NK-92 (cell line): Measurements from ENCODE around the gene NOTCH3.

ENCODE experiments used
- DNase-seq: peaks from one replicate; lab custom pipeline; 2025; ENCODE audit not compliant: unreplicated experiment; lab: John Stamatoyannopoulos, UW

The NOTCH3 gene

DNA sequence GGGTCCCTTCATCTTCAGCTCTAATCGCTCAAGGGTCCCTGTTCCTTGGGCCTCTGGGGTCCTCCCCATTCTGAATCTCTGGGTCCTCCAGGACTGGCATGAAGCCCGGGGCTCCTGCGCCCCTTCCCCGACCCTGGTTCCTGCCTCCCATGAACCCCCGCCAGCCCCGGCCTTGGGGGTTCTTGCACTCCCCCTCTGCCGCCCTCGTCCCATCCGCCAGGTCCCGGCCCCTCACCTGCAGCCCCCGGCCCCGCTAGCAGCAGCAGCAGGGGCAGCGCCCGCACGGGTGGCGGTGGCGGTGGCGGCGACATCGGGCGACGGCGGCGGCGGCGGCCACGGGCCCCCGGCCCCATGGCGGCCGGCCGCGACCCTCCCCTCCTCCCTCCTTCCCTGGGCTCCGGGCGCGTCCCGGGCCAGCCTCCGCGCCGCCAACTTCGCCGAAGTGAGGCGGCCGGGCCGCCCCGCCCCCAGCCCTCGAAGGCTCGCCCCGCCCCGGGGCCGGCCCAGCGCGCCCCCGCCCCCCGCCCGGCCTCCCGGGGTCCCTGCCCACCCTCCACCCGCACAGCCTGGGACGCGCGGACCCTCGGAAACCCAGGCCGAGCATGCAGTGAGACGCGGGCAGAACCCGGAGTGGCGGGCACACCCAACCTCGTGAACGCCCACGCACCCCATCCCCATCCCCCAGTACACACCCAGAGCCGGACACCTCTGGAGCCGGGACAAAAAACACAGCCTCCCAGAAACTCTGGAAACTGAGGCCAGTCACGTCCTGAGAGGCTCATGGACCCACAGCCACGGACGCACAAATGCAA is at the start of gene NOTCH3:
NOTCH3 (minus strand) TSS at position 443 of the 812 bp plus-strand sequence; CDS start at position 353, 90 bp downstream.
- DNase-seq = no peak

DNA sequence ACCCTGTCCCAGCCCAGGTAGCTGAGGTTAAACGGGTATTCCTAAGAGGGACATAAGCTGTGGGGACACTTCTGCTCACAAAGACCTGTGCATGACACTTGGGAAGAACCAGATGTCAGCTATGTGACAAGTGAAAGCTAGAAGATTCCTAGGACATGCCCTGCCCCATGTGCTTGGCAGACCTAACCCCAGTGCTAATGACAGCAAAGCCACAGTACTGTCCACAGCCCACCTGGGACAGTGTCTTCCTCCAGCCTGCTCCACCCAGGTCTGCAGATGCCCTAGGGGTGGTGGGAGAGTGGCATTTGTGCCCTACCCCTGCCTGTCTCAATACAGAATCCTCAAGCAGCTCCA is 49.8 kb upstream of the NOTCH3 start:
- no peak for DNase-seq

DNA sequence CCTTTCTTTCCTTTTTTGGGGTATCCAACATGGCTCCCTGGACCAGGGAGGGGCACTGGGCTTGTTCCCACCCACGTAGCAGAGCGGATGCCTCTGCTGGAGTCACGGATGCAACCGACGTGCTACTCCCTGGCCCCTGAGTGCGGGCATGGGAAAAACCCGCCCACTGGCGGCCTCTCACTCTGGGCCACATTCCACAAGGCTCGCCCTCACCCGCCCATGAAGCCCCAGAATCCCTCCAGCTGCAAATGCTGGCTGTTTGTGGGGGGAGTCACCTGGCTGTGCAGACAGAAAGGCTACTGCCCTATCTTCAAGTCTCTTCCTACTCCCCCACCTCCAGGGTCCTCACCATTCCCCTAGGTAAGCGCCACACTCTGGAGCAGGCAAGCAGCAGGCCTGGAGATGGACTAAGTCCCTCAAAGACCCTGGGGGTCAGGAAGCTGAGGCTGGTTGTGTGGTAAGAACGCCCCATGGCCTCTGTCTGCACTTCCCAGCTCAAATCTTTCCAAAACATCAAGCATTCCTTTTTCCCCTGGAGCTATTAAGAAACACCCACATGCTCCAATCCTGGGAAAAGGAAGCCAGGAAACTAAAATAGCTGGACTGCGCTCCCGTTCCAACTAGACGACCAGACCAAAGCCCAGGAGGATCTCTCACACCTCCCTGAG is 49.3 kb upstream of the NOTCH3 start:
- DNase-seq = no peak

DNA sequence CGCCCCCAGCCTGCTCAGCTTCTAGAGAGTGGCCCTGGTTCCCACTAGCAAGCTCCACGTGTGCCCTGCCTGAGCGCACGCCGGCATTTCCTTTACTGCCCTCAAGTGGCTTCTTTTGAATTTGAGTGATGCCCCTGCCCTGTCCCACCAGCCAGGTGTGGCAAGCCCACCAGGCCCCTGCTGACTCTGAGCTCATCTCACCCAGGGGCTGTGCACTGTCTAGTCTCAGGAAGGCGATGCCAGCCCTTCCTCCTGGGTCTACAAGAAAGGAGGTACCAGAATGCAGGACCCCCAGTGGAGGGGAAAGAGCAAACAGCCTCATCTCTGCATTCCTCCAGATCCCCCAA is 48.7 kb upstream of the NOTCH3 start:
- DNase-seq = no peak

DNA sequence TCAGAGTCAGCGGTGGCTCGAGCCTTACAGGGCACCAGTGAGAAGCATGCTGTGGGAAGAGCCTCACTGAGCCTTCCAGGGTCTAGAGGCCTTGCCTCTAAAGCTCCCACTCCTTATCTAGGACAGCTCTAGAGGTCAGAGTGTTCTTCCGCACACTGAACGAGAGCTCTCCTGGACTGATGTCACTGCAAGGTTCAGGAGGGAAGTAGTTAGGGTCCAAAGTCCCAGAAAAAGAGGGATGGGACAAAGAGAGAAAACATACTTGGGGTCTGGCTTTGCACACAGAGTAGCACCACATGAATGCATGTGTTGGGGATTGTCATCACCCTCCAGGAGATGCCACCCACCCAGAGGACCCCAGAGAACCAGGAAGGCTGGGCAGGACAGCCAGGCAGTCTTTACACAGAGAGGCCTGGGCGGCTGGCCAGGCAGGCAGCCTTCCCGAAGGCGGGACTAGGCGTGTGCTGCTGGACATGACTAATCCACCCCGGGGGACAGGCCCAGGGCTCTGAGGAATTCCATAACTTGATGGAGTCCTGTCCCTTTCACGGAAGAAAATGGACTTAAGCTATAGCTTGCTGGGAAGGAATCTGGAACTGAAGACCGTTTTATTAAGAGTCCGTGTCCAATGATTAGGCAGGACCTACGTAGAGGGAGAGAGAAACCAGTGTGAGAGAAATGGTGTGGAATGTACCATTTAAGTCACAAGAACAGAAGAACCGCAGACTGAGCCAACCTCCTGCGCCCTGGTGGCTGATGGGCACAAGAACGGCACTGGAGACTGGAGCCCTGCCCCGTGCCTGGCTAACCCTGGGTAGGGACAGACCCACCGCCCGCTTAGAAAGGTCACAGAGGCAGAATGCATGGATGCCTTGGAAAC is 48.1 kb upstream of the NOTCH3 start:
- no peak for DNase-seq

DNA sequence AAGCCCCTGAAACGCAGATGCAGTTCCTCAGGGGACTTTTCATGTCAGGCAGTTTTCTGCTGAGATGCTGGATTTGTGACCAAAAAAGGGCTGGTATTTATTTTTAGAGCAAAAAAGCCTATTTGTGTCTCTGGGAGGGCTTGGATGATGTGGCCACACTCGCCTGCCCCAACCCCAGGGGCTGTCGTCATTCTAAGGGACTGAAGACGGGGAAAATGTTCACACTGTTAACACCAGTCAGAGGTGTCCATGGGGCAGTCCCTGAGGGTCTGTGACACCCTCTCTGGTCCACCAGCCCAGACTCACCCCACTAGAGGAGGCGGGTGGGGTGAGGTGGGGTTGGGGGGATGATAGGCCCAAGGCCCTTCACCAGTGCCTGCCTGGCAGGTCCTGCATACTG is 47.3 kb upstream of the NOTCH3 start:
- DNase-seq = no peak

DNA sequence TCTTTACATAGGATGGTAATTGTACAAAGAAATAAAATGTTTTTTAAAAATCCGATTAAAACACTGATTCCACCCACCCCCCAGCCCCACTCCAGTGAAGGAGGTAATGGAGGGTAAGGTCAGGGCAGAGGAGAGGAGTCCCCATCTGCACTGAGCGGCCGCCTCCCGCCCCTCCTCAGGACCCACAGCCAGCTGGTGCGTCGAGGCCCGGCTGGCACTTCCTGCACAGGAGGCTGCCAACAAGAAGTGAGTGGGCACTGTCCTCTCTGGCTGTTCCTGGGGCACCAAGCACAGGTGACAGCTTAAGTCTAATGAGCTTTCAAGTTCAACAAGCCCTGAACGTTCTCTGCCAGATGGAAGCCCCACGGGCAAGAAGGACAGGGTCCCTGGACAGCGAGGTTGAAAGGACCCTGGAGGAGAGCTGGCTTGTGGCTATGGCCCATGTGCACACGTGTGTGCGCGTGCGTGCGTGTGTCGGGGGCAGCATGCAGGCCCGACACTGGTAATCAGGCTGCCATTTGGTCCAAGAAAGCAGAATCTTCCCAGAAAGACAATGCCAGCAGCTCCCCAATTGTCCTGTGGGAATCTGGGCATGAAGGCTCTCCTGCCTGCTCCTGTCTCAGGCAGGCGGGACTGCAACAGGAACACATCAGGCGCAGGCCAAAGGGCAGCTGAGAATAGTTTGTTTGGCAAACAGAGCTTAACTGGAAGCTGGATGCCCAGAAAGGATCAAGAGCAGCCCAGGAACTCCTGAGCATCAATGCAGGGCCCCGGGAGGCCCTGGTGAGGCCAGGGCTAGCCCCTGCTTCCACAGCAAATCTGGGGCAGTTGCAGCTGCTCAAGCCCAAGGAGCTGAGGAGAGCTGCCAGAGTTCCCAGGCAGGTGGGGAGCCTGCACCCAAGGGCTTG is 46.6 kb upstream of the NOTCH3 start:
- DNase-seq = no peak

DNA sequence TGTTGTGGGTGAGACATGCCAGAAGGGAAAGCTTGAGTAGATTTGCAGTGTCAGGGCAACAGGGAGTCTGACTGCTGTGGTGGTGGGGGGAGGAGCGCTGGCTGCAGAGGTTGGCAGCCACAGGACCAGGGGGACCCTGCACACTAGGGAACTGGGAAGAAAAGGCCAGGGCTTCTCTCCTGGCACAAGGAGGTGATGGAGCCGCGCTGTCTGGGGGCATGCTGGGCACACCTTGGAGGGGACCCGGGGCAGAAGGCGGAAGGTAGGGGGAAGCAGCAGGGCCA is 45.3 kb upstream of the NOTCH3 start:
- no peak for DNase-seq

DNA sequence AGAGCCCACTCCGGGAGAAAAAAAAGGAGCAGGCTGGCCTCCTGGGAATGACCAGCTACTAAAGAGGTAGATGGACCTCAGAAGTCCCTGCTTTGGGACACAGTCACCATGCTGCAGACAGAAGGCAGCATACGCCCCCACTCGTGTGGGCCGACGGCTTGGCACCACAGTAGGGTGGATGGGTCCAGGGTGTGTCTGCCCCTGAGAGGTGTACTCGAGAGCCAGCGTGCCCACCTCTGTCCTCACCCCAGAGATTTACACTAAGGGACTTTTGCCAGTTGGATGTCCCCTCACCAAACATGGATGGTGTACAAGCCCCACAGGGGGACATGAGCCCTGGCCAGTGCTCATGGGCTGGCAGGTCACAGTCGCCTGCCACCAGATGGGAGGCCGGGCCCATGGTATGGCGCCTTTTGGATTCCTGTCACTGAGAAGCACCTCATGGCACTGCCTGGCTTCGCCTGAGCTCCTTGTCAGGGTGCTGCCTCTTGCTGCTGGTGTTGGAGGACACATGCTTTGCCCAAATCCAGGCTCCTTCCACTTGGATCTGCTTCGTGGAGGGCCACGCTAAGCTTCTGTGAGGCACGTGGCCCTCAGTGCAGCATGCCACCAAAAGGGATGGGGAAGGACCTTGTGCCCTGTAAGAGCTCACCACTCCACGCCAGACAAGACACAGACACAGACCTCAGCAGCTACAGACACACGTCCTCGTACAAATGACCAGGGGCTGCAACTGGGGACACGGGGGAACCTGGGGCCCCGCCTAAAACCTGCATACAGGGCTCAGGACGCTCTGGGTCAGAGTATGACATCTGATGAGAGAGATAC is 44.8 kb upstream of the NOTCH3 start:
- DNase-seq = no peak

DNA sequence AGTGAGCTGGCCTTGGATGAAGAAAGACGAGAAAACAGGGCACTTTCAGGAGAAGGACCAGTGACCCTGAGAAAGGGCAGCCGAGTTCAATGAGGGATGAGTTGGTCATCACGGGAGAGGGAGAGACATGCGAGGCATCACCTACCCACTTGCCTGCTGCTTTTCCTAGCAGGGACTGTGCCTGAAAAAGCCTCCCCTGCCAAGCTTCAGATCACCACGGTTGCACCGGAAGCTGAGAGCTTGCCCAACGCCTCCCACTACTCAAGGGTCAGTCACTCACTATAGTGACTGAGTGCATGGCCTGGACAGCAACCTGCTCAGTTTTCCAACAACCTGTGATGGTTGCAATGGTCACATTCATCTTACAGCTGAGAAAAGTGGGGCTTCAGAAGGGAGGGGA is 44.0 kb upstream of the NOTCH3 start:
- no peak for DNase-seq

DNA sequence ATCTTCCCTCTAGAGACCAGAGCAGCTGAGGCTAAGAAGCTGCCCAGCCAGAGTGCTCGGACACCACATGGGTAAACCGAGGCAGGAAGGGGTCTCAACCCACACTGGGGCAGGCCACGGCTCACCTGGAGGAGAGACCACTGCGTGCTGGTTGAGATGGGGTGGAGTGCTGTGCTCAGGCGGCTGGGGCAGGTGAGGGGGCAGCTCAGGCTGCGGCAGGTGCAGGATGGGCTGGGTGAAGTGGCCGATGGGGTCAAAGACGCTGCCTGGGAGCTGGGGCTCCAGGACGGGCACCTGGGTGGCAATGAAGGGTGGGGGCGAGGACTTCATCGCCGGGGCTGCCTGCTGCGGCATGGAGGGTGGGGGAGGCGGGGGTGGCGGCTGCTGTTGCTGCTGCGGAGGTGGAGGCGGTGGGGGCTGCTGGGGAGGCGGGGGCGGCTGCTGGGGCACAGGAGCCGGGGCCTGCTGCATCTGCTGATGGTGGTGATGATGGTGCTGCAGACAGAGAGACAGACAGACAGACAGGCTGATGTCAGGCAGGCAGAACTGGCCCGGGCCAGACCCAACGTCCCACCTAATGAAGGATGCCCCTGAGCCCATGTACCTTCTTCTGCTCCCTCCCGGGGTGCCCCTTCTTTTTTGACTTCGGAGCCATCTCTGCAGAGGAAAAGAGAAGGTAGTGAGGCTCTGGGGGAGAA is 43.5 kb upstream of the NOTCH3 start:
- no peak for DNase-seq

DNA sequence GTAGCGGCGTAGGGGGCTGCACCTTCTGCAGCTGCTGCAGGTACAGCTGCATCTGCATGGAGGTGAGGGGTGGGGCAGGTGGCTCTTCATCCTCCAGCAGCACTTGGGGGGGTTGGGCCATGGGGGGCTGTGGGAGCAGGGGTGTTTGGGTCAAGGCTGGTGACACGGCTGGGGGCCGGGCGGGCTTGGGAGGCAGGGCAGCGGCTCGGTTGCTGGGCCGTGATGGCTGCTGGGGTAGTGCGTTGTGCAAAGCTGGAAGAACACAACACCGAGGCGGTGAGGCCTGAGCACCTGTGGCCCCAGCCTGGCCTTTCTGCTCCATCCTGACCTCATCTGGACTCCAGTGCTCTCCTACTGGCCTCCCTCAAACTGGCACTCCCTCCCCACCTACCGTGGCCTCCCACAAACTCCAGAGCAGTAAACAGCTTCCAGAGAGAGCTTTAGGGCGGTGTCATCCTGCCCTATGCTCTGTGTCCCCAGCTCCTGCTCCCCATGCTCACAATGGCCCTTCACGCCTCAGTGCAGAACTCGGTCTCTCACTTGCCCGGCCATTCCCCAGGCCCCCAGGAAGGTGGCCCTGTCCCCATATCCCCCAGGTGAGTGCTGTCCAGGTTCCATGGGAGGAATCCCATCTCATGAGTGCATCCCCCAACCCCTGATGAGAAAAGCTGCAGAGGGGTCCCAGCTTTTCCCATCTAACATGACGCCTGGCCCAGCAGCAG is 42.6 kb upstream of the NOTCH3 start:
- no peak for DNase-seq

DNA sequence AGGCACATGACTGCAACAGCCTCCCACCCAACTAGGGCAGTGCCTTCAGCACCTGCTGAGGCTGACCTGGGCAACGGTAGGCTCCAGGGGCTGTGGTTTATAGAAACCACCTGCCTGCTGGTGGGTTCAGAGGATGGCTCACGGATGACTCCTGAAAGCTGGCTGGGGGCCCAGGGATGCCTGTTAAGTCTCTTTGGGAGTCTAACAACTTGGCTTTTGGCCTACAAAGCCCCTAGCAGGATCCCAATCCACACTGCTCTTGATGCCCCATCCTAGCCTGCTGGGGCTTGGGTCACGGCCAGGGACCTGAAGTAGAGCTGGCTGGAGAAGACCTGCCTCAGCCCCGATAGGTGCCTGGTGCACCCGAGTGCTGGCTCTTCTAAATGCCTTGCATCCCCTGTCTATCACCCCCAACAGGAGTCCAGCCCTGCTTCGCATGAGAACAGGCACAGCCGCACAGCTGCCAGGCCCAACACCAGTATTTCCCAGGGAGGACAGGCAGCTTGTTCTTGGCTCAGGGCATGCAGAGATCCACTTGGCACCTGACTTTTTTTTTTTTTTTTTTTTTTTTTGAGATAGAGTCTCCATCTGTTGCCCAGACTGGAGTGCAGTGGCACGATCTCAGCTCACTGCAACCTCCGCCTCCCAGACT is 40.6 kb upstream of the NOTCH3 start:
- no peak for DNase-seq

DNA sequence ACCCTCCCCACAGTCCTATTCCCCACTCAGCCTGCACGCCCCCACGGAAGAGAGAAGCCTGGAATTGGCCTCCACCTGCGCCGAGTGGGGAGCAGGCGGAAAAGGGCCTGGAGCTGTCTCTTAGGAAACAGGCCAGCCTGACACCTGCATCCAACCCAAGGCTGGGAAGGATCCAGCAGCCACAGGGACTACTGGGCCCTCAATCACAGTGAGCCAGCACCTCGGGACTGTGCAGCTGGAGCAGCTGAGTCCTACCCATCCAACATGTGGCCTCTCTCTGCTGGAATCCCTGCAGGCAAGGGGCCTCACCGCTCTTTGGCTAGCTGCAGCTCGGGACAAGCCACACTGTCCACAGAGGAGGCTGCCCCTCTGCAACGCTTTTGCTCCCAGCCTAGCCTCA is 39.7 kb upstream of the NOTCH3 start:
- no peak for DNase-seq

DNA sequence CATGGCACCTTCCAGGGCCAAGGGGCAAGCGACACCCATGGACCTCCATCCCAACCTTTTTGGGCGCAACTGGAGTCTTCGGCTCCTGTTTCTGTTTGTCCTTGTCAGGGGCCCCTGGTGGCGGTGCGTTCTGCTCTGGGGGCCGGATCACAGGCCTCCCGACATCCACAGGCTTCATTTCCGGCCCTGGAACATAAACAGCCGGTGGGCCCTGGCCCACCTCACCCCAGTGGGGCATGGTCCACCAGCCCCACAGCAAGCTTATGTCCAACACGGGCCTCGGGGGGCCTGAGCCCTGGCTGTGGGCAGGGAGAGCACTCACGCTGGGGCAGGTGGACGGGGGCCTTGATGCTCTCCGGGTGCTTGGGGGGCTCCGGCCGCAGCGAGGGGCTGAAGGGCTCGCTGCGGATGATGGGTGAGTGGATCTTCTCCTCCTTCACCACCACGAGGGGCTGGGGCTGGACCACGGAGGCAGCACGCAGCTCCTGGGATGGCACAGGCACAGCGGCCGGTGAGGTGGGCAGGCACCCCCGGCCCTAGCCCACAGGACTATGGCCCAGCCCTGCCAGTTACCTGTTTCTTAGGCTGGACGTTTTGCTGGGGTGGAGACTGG is 38.6 kb upstream of the NOTCH3 start:
- no peak for DNase-seq

DNA sequence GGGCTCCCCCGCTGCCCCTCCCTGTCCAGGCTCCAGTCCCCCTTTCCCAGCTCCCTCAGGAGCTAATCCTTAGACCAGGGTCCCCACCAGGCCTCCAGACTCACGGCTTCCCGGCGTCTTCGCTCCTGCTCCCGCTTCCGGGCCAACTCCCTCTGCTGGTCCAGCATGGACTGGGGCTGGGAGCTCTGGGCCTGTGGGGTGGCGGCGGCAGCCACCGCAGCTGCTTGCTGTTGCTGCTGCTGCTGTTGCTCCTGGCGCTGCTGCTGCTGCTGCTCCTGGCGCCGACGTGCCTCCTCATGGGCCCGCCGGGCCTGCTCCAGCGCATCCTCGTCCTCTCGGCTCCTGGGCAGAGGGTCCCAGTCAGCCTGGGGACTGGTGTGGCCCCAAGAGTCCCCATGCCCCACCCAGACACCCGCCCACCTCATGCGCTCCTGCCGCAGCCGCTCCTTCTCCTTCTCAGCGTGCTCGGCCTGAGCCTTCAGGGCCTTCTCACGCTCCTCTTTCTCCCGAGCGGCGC is 37.9 kb upstream of the NOTCH3 start:
- no peak for DNase-seq

DNA sequence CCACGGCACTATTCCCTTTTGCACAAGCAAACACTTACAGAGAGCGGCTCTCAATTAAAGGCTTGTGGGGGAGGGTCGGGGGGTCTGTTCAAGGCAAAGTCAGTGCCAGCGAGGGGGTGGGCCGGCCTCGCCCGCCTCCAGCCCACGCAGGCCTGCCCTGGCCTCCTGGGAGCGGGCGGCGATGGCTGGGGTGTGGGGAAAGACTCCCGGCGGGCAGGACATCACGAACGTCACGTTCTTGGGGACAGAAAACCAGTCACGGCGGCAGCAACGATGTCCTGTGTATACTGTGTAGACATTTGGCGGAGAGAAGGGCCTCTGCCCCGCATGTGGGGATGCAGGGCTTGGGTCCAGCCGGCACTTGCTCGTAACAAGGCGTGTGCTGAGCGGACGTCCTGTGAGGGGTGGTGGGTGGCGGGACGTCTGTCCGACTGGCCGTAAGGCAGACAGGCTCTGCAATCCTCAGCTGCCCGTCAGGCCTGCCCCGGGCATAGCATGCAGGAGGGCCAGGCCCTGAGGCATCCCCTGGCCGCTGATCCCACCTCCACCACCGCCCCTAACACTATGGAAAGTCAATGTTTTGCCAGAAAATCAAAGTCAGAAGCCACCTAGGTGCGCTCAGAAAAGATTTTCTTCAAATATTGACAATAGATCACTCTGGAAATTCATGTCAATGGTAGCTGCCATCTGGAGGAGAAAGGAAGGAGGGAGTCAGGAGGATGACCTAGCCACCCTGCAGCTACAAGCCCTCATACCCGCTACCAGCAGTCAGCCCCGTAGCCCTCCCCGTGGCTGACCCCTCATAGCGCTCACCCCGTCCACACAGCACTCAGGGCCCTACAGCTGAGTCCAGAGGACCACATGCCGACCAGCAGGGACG is 37.2 kb upstream of the NOTCH3 start:
- no peak for DNase-seq
